GM12892 (cell line): ENCODE results near the gene TMEM92.
"Not testable (repeated sequence)": the region's sequence is repeated elsewhere in the genome, so short reads cannot be mapped to it uniquely, and the experiment has no call there.

Experiments used
- DNase-seq: peaks from one replicate; pipeline ENCODE4 v3.0.0; 2011; ENCODE audit not compliant: insufficient read length
- FAIRE-seq: peaks from 2 replicates; lab custom pipeline; 2011; peaks lifted over from hg19 to GRCh38; lab: Jason Lieb, UNC
- POLR2A ChIP-seq: IDR thresholded peaks from 2 replicates; pipeline ENCODE4 v1.6.1; 2011; ENCODE audit warnings: low read depth, low read length, control low read depth
- POLR2AphosphoS5 ChIP-seq: IDR thresholded peaks from 2 replicates; pipeline ENCODE4 v1.6.1; 2011; ENCODE audit warnings: low read depth, low read length, control low read depth
- TAF1 ChIP-seq: IDR thresholded peaks from 2 replicates; pipeline ENCODE4 v1.6.1; 2011; ENCODE audit warnings: low read depth, mild to moderate bottlenecking, control low read depth, low read length, borderline replicate concordance

Gene TMEM92

GRCh38 chr17:50310455-50311111 lies 36.3 kb downstream of the TMEM92 start:
- no peak for FAIRE-seq
- TF ChIP-seq POLR2AphosphoS5 (no peak), TAF1 (no peak), POLR2A (no peak)
- no peak for DNase-seq

GRCh38 chr17:50311112-50311460 lies 36.8 kb downstream of the TMEM92 start:
- TF ChIP-seq POLR2A (no peak), TAF1 (no peak), POLR2AphosphoS5 (no peak)
- FAIRE-seq = no peak
- no peak for DNase-seq

- DNase-seq (no peak), FAIRE-seq (no peak)
- TF ChIP-seq TAF1 (no peak), POLR2A (no peak), POLR2AphosphoS5 (no peak)
Observed at GRCh38 chr17:50311483-50311882, 37.2 kb downstream of the TMEM92 start.

GRCh38 chr17:50312308-50312707 lies 38.0 kb downstream of the TMEM92 start:
- TF ChIP-seq POLR2A (no peak), TAF1 (no peak), POLR2AphosphoS5 (no peak)
- no peak for FAIRE-seq
- no peak for DNase-seq

- no peak for TF ChIP-seq TAF1
- no peak for TF ChIP-seq POLR2AphosphoS5
- TF ChIP-seq POLR2A = no peak
- FAIRE-seq (no peak), DNase-seq (no peak)
Observed at GRCh38 chr17:50314456-50315011, 40.3 kb downstream of the TMEM92 start.

- DNase-seq = no peak
- TF ChIP-seq TAF1 (no peak), POLR2AphosphoS5 (no peak), POLR2A (no peak)
- FAIRE-seq = no peak
Observed at GRCh38 chr17:50316016-50316587, 41.8 kb downstream of the TMEM92 start.

GRCh38 chr17:50316660-50317059 lies 42.4 kb downstream of the TMEM92 start:
- not testable (repeated sequence) for DNase-seq, FAIRE-seq

- no peak for FAIRE-seq
- DNase-seq = no peak
- TF ChIP-seq POLR2AphosphoS5 (no peak), POLR2A (no peak), TAF1 (no peak)
Observed at GRCh38 chr17:50317121-50317520, 42.9 kb downstream of the TMEM92 start.

- no peak for DNase-seq
- TF ChIP-seq TAF1 (no peak), POLR2AphosphoS5 (no peak), POLR2A (no peak)
- no peak for FAIRE-seq
Observed at GRCh38 chr17:50318501-50319285, 44.4 kb downstream of the TMEM92 start.

GRCh38 chr17:50319306-50320004 lies 45.2 kb downstream of the TMEM92 start:
- FAIRE-seq = no peak
- no peak for DNase-seq
- TF ChIP-seq POLR2A = no peak
- TF ChIP-seq POLR2AphosphoS5 = no peak
- TF ChIP-seq TAF1 = no peak

GRCh38 chr17:50322271-50322670 lies 48.0 kb downstream of the TMEM92 start:
- no peak for TF ChIP-seq TAF1
- no peak for TF ChIP-seq POLR2AphosphoS5
- TF ChIP-seq POLR2A = no peak
- FAIRE-seq (no peak), DNase-seq (no peak)

- FAIRE-seq (no peak), DNase-seq (no peak)
Observed at GRCh38 chr17:50323060-50323459, 48.8 kb downstream of the TMEM92 start.

More at GRCh38 chr17:50323060-50323459, 48.8 kb downstream of the TMEM92 start:
- no peak for TF ChIP-seq POLR2A
- TF ChIP-seq POLR2AphosphoS5 = no peak
- TF ChIP-seq TAF1 = no peak
